Coronary artery (tissue), 2 donors: ENCODE data around the gene ADCY2.

Source experiments
- DNase-seq: peaks from one replicate; pipeline ENCODE4 v3.0.0-alpha.2; 2017; ENCODE audit warnings: low spot score
- H3K27ac ChIP-seq, 2 donors: fragments of 200-600 bp; sonication (generic); one replicate each; pipeline ENCODE4 v1.5.1; 2016 to 2019
- H3K4me3 ChIP-seq: fragments of 200-600 bp; sonication (generic); 2 replicates; pipeline ENCODE4 v1.5.1; 2016; ENCODE audit warnings: mild to moderate bottlenecking, moderate library complexity
- TF ChIP-seq, protein P1 (sequence below): fragments of 200-600 bp; sonication (generic); IDR thresholded peaks from one replicate; pipeline ENCODE4 v1.5.1; 2019; ENCODE audit warnings: antibody characterized with exemption

ADCY2 gene

DNA sequence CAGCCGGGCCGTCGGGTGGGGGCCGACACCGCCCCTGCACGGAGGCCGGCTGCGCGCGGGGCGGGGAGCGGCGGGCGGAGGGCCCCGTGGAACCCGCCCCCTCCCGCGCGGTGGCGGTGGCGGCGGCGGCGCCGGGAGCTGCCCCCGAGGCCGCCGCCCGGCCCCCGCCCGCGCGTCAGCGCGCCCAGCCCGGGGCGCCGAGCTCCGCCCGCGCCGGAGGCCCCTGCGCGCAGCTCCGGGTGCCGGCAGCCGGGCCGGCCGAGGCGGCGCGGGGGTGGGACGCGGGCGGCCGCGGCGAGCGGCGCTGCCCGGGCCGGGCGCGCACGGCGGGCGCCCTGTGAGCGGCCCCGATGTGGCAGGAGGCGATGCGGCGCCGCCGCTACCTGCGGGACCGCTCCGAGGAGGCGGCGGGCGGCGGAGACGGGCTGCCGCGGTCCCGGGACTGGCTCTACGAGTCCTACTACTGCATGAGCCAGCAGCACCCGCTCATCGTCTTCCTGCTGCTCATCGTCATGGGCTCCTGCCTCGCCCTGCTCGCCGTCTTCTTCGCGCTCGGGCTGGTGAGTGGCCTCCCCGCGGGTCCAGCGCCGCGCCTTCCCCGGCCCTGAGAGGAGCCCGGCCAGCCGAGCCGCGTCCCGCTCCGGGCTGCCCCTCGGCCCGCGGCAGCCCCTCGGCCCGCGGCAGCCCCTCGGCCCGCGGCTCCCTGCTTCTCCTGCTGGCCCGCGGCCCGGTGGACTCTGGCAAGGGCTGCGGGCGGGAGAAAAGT lies at the start of gene ADCY2:
ADCY2 (plus strand) TSS at position 192 of the 766 bp plus-strand sequence; CDS start at position 351, 159 bp downstream.
- TF ChIP-seq, protein P1, sequence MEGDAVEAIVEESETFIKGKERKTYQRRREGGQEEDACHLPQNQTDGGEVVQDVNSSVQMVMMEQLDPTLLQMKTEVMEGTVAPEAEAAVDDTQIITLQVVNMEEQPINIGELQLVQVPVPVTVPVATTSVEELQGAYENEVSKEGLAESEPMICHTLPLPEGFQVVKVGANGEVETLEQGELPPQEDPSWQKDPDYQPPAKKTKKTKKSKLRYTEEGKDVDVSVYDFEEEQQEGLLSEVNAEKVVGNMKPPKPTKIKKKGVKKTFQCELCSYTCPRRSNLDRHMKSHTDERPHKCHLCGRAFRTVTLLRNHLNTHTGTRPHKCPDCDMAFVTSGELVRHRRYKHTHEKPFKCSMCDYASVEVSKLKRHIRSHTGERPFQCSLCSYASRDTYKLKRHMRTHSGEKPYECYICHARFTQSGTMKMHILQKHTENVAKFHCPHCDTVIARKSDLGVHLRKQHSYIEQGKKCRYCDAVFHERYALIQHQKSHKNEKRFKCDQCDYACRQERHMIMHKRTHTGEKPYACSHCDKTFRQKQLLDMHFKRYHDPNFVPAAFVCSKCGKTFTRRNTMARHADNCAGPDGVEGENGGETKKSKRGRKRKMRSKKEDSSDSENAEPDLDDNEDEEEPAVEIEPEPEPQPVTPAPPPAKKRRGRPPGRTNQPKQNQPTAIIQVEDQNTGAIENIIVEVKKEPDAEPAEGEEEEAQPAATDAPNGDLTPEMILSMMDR = no peak
- H3K4me3 ChIP-seq = peak within 1 kb of the TSS; percentile 80
- DNase-seq = no peak
- H3K27ac ChIP-seq = peak within 1 kb of the TSS; percentile 27 to 87

DNA sequence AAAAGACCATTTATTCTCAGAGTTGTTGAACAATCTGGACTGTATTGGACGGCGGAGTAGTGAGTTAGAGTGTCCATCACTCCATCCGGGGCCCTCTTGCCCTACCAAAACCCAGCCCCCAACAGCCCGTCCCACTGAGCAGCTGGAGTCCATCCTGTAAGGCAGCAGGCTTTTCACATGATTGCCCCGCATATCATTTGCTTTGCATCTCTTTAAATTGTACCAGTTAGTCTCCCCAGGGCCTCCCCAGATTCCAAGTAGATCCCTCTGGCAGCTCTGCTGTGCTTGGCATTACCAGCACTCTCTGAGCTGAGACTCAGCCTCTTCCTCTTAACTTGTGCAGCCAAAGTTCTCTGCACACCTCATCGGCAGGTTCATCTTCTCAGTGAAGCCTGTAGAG lies 48.6 kb upstream of the ADCY2 start:
- no peak overlapping the region for H3K4me3 ChIP-seq
- no peak for DNase-seq
- TF ChIP-seq, protein P1 = no peak
- H3K27ac ChIP-seq = no peak overlapping the region

DNA sequence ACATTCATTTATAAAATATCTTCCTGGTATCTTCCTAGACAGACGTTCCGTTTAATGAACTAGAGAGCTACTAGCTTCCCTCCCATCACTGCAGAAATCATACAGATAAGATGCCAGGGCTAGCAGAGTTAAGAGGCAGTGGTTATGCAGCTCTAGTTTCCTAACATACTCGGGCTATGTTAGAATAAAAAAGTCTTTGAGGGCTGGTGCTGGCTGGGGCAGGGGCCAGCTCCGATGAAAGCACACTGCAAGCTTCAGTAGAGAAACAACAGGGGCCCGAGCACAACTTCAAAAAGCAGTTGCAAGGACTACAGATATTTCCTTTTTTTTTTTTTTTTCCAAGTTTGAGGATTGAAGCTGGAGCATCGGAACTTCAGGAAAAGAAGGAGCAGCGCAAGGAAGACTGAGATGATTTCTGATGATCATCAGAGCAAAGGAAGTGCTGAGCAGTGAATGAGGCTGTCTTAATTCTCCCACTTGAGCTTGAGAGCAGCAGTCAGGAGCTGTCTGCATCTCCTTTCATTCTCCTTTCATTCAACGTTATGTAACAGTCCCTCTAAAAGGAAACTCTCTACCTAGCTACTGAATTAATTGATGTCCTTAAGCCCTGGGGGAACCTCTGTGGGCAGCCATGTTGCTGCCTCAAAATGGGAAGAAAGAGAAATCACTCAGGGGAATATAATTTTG lies 47.6 kb upstream of the ADCY2 start:
- TF ChIP-seq, protein P1 = no peak
- no peak overlapping the region for H3K4me3 ChIP-seq
- no peak for DNase-seq
- H3K27ac ChIP-seq = no peak overlapping the region

DNA sequence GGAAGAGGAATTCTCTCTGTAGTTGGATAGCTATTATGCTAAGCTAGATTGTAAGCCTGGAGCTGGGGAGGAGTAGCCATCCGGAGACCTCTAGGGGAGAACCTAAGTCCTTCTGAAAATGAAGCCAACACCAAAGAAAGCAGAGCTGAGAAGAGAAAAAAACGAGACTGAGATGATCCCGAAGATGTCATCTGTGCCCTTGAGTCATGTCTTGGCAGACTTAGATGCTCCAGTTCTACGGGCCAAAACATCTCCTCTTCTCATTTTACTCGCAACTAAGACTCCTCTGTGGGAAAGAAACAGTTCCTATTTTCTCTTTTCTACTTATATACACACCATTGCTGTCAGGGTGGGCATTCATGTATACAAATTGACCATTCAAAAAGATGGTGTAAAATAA lies 34.3 kb upstream of the ADCY2 start:
- H3K27ac ChIP-seq = no peak overlapping the region
- no peak overlapping the region for H3K4me3 ChIP-seq
- no peak for DNase-seq
- TF ChIP-seq, protein P1 = no peak

DNA sequence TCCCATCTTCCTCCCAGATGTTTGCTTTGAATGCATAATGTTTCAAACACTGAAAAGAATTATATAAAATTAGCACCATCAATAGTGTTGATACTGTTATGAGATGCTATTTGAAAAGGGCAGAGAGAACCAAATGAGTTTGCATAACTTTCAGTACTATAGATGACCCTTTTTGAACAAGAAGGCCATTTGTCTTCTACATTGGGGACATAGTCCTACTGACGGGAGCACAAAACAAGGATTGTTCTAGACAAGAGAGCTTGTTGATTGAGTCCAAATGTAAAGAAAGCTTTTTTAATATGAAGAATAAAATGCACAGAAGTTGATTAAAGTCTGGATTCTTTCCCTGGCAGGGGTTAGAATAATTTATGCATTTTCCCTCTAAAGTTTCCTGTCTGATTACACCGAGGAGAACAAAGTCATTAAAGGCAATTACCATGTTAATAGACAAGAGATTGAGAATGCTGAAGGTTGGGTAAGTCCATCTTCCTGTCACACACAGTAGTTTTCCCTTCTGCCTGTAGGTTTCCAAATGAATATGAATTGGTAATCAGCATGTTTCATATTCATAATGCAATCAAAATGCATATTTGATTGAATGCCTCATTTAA lies 32.8 kb upstream of the ADCY2 start:
- no peak overlapping the region for H3K4me3 ChIP-seq
- no peak for DNase-seq
- TF ChIP-seq, protein P1 = no peak
- no peak overlapping the region for H3K27ac ChIP-seq

DNA sequence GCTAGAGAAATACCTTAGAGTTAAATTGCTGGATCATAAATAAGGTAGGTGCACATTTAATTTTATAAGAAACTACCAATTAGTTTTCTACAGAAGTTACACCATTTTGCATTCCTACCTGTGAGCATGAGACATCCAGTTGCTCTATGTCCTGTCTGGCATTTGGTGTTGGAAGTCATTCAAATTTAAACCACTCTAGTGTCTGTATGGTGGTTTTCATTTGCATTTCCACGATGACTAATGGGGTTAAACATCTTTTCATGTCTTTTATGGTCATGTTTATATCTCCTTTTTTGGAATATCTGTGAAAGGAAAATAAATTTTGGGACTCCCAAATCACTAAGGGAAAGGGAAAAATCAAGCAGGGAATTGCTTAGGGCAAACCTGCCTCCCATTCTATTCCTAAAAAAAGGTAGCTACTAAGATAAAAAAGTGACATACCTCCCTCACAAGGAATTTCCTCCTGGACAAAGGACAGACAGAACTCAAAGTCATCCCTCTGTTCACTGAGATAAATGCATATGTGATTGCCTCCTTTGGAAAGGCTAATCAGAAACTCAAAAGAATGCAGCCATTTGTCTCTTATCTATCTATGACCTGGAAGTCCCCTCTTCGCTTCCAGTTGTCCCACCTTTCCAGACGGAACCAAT lies 31.6 kb upstream of the ADCY2 start:
- Histone ChIP-seq H3K4me3 (no peak overlapping the region), H3K27ac (no peak overlapping the region)
- no peak for DNase-seq
- TF ChIP-seq, protein P1 = no peak
